OCI-LY3 (cell line): ENCODE data around the gene PNPLA7.

ENCODE experiments used
- CTCF ChIP-seq: fragments of 200-600, 300-600 bp; sonication (generic); IDR thresholded peaks from 2 replicates; pipeline ENCODE4 v1.5.1; 2014; ENCODE audit warnings: antibody characterized with exemption, low read length, low read depth
- EZH2phosphoT487 ChIP-seq: fragments of 200-600 bp; shearing (Covaris generic); IDR thresholded peaks from 2 replicates; pipeline ENCODE4 v1.6.1; 2018; ENCODE audit warnings: antibody characterized with exemption, mixed run types, low read depth

GRCh38 chr9:137502008-137502911 lies 47.9 kb downstream of the PNPLA7 start:
- no peak for TF ChIP-seq CTCF
- no peak for TF ChIP-seq EZH2phosphoT487
